Heart left ventricle (tissue), 16 donors: ENCODE data around the gene CCDC106. TPM values are rescaled to one million over a fixed set of nuclear protein-coding genes. Genes with fewer than 3 reads are reported as not detected.

Experiments used
- ATAC-seq, 4 donors: fragments of 200-7000 bp; cut with Tn5 transposase; one replicate each; pipeline ENCODE4 v1.9.1; 2020 to 2022; ENCODE audit warnings: moderate library complexity in 4 of 4, mild to moderate bottlenecking in 3 of 4, moderate number of reproducible peaks in 1 of 4
- DNase-seq, 5 donors: peaks; one replicate each; pipeline ENCODE4 v3.0.0-alpha.2; 2020
- H3K27ac ChIP-seq, 12 donors: fragments of 200-600 bp; sonication (generic) in 4 of 12; one replicate each; pipeline versions ENCODE4 v1.5.0 to v1.8.0; 2016 to 2022; ENCODE audit warnings: mild to moderate bottlenecking in 2 of 12
- H3K27me3 ChIP-seq, 9 donors: fragments of 200-600 bp; sonication (generic) in 2 of 9; one replicate each; pipeline versions ENCODE4 v1.5.1 to v1.8.0; 2016 to 2022; ENCODE audit warnings: mild to moderate bottlenecking in 3 of 9
- H3K36me3 ChIP-seq, 9 donors: fragments of 200-600 bp; sonication (generic) in 2 of 9; one replicate each; pipeline versions ENCODE4 v1.5.0 to v1.8.0; 2018 to 2022; ENCODE audit warnings: mild to moderate bottlenecking in 2 of 9
- H3K4me1 ChIP-seq, 12 donors: fragments of 200-600 bp; sonication (generic) in 4 of 12; one replicate each; pipeline versions ENCODE4 v1.5.0 to v1.8.0; 2016 to 2022; ENCODE audit warnings: mild to moderate bottlenecking in 3 of 12
- H3K4me3 ChIP-seq, 12 donors: fragments of 200-600 bp; sonication (generic) in 4 of 12; one replicate each; pipeline versions ENCODE4 v1.5.0 to v1.8.0; 2017 to 2022; ENCODE audit warnings: mild to moderate bottlenecking in 9 of 12, moderate library complexity in 4 of 12
- H3K9me3 ChIP-seq, 12 donors: fragments of 200-600 bp; sonication (generic) in 4 of 12; one replicate each; pipeline versions ENCODE4 v1.5.0 to v1.8.0; 2016 to 2022; ENCODE audit warnings: mild to moderate bottlenecking in 1 of 12
- CTCF ChIP-seq, 12 donors: fragments of 200-600 bp; sonication (generic) in 4 of 12; IDR thresholded peaks; one replicate each; pipeline versions ENCODE4 v1.5.0 to v1.8.0; 2018 to 2022; ENCODE audit warnings: antibody characterized with exemption in 12 of 12, mild to moderate bottlenecking in 5 of 12
- POLR2A ChIP-seq, 2 donors: fragments of 450-650 bp; IDR thresholded peaks; one replicate each; pipeline ENCODE4 v1.6.1; 2017; ENCODE audit warnings: antibody characterized with exemption in 2 of 2, mild to moderate bottlenecking in 2 of 2, moderate library complexity in 2 of 2
- WGBS, 4 donors: extraction: QIAGEN DNeasy Blood & Tissue Kit in 2 of 4; methylation state at CpG; one replicate each; pipeline versions ENCODE4 v1.1.5 to v1.1.7; 2013 to 2018; 5-methylcytosine and 5-hydroxymethylcytosine counted together
- intact Hi-C, 10 donors: fragments of 100-400 bp; cut with DNase I; formaldehyde crosslinking; loops; one replicate each; pipeline versions ENCODE4 v1.11.1 to v1.14.2; 2022
- polyA plus RNA-seq, 2 donors: library from polyadenylated mRNA; stranded (reverse); fragments of 200-250 nt; gene quantifications; one replicate each; pipeline ENCODE4 v1.2.3, GENCODE V29; 2013
- total RNA-seq, 9 donors: library from RNA; depleted of rRNA in 2 of 9; stranded (reverse); fragments of >200 nt in 2 of 9; fragmentation: NEBNext Ultra II Directional in 3 of 9; extraction: Animal tissue kit (Norgen Biotek cat#: 25700) in 3 of 9; gene quantifications; one replicate each; pipeline versions ENCODE4 v1.1.0 to v1.2.4, GENCODE V29; 2016 to 2023
- donor health status: ischemic (EF 13 %, LVEDD 7.1; RV severe dilation, severe dysfunction).
- donor health status: healthy with polysubstance abuse.
- donor health status: DM: no; HTN: yes; CAD: no.
- donor health status: DM: no; HTN: no; CAD: no.
- donor health status: ischemic (EF 25% LVEDD 6.9; RV normal size, moderate dysfunction).
- donor health status: ischemic (EF 25% LVEDD 5.7; RV mildly dilated, moderate dysfunction).
- donor health status: healthy.
- donor health status: DM: yes; HTN: yes; CAD: no.
- donor health status: ischemic (EF 35%, LVEDD 5.7; RV mildly dilated, moderate dysfunction).
- donor health status: nonischemic (EF 11% LVEDD 7.7; RV severe dilation, severe dysfunction).
- donor health status: DM: yes; HTN: yes; CAD: no.
- donor health status: PGD.
- donor health status: ischemic (EF 29% LVEDD 5.4; RV normal size, mild dysfunction).
- donor health status: nonischemic (EF 23%, LVEDD 6.1; RV moderate dilation, normal function).

The CCDC106 gene
- total and polyA plus RNA-seq, 11 donors, result 11.7 to 27.7 (median 16.5) TPM

GRCh38 chr19:55685776-55686175 is 37.8 kb downstream of the CCDC106 start:
- no peak overlapping the region for H3K27ac ChIP-seq
- H3K4me1 ChIP-seq, result peaks cover 0 to 26% (median 0%) of the 10 kb centered on the region in 12 donors
- intact Hi-C loops, result no loop called here
- H3K4me3 ChIP-seq, result no peak overlapping the region
- ATAC-seq, result no peak
- DNase-seq, result peak in 1 of 5 donors; percentile 7
- H3K9me3 ChIP-seq, result no peaks in the 10 kb centered on the region
- no peak for TF ChIP-seq CTCF (IDR thresholded peaks at IDR 0.05)
- TF ChIP-seq POLR2A (IDR thresholded peaks at IDR 0.05), result no peak
- 90 to 98% (median 95%) methylated on average over 6 of the region's 6 CpGs for WGBS, 4 donors
- no peaks in the 10 kb centered on the region for H3K27me3 ChIP-seq
- peaks cover 5 to 97% (median 83%) of the 10 kb centered on the region in 9 donors for H3K36me3 ChIP-seq

- intact Hi-C loops, result no loop called here
- Histone ChIP-seq H3K9me3 (no peaks in the 10 kb centered on the region), H3K27me3 (no peaks in the 10 kb centered on the region), H3K36me3 (peaks cover 5 to 95% (median 82%) of the 10 kb centered on the region in 9 donors), H3K4me1 (peaks cover 0 to 25% (median 0%) of the 10 kb centered on the region in 12 donors), H3K4me3 (no peak overlapping the region), H3K27ac (no peak overlapping the region)
- WGBS, 4 donors, result 86 to 89% (median 87%) methylated on average over 29 of the region's 29 CpGs
- no peak for TF ChIP-seq CTCF (IDR thresholded peaks at IDR 0.05)
- no peak for TF ChIP-seq POLR2A (IDR thresholded peaks at IDR 0.05)
- ATAC-seq (no peak), DNase-seq (peak in 3 of 5 donors; percentile 21 to 39 (median 23))
Measured at GRCh38 chr19:55686311-55687050, 38.5 kb downstream of the CCDC106 start.

- Histone ChIP-seq H3K36me3 (peaks cover 5 to 95% (median 82%) of the 10 kb centered on the region in 9 donors), H3K4me1 (peaks cover 0 to 25% (median 0%) of the 10 kb centered on the region in 12 donors), H3K4me3 (no peak overlapping the region), H3K27ac (no peak overlapping the region), H3K9me3 (no peaks in the 10 kb centered on the region), H3K27me3 (no peaks in the 10 kb centered on the region)
- intact Hi-C loops, result no loop called here
- TF ChIP-seq POLR2A (IDR thresholded peaks at IDR 0.05) (no peak), CTCF (IDR thresholded peaks at IDR 0.05) (no peak)
- 90 to 93% (median 92%) methylated on average over 22 of the region's 22 CpGs for whole genome bisulfite sequencing, 4 donors
- no peak for ATAC-seq
- peak in 3 of 5 donors; percentile 16 to 29 (median 20) for DNase-seq
Measured at GRCh38 chr19:55687281-55688201, 39.5 kb downstream of the CCDC106 start.
